Hepatic stellate cell (primary cell): Measurements from ENCODE around the gene GP1BB.

Experiments used
- DNase-seq: peaks from one replicate; pipeline ENCODE4 v3.0.0; 2011; ENCODE audit warnings: low spot score

GP1BB gene

DNA sequence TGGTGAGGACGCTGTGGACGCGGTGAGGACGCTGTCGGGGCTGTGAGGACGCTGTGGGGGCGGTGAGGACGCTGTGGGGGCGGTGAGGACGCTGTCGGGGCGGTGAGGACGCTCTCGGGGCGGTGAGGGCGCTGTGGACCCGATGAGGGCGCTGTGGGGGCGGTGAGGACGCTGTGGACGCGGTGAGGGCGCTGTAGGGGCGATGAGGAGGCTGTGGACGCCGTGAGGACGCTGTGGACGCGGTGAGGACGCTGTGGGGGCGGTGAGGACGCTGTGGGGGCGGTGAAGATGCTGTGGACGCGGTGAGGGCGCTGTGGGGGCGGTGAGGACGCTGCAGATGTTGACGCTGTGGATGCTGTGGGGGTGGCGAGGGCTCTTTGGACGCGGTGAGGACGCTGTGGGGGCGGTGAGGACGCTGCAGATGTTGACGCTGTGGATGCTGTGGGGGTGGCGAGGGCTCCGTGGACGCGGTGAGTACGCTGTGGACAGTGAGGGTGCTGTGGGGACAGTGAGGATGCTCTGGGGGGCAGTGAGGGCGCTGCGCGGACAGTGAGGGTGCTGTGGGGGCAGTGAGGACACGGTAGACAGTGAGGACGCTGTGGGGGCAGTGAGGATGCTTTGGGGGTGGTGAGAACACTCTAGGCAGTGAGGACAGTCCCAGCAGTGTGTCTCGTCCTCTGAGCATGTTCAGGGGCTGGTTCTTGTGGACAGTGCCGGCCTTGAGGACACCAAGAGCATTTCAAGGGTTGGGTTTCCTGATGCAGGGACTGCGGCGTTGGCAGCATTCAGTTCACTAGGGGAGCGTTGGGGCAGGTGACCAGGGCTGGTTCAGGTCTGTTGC is 4.2 kb downstream of the GP1BB start:
- no peak for DNase-seq

DNA sequence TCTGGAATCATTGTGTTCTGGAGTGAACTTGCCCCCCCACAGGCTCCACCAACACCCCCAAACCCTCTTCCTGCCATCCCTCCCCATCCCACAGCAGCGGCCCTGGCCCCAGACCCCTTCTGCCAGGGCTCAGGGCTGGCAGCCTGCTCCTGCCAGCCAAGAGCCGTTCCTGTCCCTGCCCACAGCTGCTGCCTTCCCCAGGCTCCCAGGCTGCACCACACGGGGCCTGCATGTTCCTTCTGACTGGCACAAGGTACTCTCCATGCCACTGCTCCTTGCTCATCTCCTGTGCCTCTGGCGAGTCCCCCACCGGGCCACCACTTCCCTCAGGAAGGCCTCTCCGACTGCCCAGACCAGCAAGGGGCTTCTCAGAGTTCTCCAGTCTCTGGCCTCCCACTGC is 4.9 kb downstream of the GP1BB start:
- DNase-seq, result no peak

DNA sequence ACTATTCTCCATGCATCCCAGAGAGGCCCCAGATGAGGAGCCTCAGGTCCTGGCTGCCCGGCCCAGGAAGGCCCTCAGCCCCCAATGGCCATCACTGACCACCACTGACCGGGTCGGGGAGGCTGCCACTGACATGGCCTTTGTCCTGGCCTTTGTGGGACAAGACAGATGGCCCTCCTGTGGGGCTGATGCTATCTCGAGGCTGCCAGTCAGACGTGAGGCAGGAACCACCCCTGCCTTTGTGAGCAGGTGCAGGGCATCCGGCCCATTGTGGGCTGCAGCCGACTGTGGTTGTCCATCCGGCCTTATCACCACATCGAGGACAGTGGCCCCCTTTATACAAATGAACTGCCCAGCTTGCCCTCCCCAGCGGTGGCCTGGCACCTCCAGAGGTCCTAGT is 5.5 kb downstream of the GP1BB start:
- no peak for DNase-seq

DNA sequence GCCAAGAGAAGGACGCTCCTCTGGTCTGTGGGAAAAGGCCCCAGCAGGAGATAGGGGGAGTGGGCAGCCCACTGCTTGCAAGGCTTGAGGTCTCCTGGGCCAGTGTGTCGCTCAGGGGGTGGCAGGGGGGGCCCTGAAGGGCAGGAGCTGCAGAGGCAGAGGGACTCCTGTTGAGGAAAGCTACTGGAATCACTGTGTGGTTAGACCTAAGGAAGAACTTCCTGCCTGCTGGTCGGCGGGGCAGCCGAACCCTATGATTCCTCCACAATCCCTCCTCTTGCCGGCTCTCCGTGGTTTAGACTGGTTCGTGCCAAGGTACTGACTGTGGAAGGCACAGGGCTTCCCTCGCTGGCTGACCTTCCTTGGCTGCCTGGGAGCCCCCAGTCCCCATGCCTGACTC is 6.2 kb downstream of the GP1BB start:
- DNase-seq, result no peak

DNA sequence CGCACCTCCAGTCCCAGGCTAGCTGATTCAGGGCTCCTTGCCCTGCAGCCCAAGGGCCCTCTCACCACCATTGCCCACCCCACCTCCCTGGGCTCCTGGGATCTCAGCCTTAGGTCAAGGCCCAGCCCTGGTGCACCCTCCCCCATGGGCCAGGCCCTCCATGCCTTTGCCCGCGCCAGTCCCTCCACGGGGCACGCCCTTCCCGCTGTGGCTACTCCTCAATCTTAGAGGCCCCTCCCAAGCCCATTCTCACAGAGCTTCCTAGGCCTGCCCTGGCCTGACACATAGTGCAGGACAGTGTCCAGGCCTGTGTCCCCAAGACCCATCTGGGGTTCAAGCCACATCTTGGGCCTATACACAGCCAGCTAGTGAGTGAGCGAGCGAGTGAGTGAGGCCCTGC is 6.9 kb downstream of the GP1BB start:
- DNase-seq, result no peak

DNA sequence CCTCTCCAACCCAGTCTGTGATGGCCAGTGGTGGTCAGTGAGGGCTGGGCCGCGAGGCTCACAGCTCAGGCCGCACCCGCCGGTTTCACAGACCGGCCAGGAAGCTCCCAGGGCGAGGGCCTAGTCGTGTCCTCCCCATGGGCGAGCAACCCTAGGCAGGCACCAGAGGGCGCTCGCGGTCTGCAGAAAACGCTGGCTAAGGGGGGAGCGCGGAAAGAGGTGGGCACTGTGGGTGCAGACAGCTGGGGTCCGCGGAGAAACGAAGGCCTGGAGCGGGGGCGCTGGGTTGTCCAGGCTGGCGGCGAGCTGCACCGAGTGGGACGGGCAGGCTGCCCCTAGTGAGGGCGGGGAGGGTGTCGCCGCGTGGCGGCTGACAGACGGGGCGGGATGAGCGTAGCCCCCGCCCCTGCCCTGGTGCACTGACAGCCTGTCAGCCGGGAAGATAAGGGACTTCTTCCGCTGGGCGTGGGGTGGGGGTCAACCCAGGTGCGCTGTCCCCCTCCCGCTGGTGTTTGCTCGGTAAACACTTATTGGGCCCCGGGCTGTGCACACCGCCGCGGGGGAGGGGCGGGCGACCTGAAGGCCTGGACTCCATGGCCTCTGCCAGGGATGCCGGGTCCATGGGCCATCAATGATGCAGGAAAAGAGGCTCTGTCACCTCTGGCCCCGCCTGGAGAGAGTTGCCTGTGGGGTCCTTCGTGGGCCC is 7.5 kb downstream of the GP1BB start:
- DNase-seq, result peak; percentile 93

DNA sequence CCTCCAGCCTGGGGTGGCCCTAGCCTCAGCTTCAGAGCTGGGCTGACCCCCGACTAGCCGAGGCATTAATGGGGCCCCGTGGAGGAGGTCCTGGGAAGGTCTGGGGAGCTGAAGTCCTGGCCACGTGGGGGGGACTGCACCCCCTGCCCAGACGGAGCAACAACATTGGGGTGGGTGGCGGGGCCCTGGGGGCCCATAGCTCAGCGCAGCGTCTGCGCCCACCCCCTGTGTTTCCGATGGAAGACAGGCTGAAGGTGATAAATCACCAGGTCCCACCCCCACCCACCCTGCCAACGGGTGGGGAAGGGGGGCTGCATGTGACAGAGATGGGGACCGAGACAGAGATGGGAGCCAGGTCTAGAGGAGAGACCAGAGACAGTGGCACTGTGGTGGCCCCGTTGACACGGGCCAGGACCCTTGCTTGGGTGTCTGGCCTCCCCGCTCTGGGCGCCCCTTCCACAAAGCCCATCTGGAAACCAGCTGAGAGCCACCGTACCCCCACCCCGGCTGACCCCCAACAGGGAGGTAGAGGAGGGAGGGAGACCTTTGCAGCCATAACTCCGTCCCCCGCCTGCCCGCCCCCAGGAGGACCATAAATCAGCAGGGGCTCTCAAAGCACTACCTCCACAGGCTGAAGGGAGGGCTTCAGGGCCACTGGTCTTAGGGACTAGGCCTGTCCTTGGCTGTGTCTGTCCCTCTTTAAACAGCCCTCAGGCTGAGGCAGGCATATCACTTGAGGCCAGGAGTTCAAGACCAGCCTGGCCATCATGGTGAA is 8.2 kb downstream of the GP1BB start:
- DNase-seq, result no peak

DNA sequence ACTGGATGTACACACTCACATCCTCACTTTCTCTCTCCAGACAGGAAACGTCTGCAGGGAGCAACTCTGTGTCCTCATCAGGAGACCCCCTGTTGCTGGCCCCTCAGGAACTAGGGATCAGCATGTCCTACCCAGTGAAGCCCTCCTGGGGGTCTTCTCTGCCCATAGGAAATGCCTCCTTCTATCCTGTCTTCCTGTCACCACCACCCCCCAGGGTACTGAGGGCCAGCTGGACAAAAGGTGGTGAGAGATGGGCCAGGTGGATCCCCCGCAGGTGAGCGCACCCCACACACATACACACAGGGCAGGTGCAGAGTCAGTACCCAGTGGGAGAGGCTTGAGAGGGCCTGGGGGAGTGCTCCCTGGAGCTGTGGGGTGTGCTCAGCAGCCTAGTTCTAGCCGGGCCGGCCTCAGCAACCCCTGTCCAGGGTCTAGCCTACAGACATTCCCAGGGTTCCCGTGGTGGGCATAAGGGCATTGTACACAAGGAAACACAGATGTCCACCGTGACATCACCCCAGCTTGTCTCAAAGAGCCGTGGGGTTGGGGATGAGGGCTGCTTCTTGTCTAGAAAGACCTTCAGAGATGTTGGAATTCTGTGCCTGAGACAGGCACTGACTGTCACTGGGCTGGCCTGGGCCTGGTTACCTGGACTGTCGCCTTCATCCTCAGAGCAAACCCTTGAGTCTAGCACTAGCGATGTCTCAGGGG is 9.2 kb downstream of the GP1BB start:
- no peak for DNase-seq

DNA sequence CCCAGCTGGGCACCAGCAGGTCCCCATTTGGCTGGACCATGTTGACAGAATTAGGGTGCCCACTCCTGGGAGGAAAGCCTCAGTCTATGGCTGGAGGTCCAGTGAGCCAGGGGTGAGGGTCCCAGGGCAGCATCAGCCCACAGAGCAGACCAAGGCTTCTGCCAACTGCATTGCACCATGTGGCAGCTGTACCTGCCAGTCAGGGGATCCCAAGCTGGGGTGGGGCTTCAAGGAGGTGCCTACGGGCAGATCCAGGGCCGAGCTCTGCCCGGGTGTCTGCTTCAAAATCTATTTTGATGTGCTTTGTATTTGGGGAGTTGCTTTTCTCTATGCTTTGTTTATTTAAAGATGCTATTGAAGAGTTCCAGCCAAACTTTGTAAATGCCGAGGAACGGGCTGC is 10.4 kb downstream of the GP1BB start:
- no peak for DNase-seq

DNA sequence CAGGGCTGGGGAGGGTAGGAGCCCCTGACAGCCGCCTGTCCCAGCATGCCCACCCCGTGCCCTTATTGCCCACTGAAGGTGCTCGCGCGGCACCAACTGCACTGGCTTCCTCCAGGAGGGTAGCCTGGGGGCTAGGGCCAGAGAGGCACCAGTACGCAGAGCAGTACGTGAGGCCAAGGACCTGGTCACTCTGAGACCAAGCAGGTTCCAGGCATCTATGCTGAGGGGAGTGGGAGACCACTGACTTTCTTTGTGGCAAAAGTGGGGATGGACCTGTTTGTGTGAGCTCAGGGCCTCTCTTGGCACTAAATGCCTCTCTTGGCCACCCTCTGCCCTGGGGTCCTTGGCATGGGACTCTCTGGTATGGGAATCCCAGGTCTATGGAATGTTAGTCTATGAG is 10.8 kb downstream of the GP1BB start:
- DNase-seq, result no peak

DNA sequence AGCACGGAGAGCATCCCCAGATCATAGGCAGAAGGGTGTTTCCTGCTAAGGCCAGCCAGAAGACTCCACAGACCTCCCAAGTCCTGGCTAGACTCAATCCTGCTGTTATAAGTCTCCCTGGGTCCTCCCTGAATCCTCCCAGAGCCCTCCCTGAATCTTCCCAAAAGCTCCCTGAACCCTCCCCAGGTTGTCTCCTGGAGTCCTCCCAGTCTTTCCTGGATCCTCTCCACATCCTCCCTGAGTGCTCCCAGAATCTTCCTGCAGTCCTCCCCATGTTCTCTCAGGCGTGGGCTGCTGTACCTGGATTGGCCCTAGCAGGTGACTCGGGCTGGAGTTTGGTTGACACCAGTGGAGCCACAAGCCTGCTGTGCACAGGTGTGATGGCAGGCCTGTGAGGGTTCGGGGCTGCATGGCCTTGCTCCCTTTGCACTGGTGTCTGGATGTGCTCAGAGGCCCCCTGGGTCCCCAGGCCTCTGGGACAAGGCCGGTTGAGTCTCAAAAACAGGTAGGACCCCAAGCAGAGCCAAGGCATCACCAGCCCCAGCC is 11.6 kb downstream of the GP1BB start:
- no peak for DNase-seq

DNA sequence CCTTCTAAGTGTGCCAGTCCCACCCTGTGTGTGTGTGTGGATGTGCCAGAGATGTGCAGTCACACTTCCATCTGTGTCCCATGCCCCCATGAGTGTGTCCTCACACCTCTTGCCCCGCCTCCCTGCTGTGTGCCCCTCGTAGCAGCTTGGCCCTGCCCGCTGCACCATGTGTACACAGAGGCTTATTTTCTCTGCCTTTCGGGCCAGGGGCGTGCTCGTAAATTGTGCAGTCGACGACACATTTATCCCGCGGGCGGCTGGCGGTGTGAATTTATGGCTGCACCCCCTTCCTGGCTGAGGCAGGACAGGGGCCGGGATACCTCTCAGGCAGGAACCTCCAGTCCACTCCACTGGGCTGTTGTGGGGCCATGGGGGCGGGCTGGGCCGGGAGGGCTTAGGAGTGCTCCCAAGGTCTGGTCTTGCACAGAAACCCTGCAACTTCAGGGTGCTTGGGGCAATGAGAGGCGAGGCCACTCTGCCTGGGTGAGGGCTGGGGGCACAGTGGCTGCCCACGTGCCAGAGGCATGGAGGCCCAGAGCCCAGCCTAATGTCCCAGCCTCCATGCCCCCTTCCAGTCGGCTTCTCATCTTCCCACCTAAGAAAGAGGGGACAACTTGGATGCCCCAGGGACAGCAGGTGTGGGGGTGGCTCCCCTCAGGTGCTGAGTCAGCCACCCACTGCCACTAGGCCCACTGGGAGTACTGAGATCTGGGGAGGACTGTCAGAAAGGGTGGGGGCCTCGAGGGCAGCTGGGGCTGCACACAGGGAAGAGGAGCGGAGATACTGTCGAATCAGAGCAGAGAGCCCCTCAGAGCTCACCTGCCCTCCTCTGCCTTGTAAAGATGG is 12.5 kb downstream of the GP1BB start:
- DNase-seq, result no peak

DNA sequence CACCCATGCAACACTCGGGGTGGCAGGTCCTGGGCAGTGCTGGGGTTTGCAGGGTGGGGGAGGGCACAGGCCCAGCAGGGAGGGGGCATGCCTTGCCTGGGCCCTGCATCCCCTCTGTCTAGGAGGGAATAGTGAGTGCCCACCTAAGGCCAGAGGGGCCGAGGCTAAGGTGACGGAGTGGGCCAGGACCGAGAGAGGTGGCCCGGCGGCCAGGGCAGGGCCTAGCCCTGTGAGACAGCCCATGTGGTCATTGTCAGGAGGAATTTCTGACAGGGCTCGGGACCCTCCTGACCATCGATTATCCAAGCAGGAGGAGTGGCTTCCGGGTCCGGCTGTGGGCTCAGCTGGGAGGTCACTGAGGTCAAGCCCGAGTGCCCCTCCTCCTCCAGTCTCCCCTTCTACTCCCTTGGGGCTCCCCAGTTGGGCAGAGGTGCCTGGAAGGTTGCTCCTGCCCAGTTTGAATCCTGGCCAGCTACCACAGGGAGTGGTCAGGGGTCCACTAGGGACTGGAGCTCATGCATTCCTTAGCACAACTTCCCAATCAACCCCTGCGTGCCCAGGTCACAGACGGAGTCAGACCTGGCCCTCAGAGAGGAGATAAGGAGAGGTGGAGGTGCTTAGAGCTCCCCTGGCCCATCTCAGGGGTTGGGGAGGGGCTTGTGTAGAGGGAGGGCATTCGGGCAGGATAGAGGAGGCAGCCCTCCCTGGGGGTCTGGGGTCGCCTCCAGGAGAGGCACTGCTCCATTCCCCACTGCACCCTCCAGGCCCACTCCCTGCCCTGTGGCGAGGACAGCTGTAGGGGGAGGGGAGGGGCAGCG is 14.7 kb downstream of the GP1BB start:
- DNase-seq, result no peak

DNA sequence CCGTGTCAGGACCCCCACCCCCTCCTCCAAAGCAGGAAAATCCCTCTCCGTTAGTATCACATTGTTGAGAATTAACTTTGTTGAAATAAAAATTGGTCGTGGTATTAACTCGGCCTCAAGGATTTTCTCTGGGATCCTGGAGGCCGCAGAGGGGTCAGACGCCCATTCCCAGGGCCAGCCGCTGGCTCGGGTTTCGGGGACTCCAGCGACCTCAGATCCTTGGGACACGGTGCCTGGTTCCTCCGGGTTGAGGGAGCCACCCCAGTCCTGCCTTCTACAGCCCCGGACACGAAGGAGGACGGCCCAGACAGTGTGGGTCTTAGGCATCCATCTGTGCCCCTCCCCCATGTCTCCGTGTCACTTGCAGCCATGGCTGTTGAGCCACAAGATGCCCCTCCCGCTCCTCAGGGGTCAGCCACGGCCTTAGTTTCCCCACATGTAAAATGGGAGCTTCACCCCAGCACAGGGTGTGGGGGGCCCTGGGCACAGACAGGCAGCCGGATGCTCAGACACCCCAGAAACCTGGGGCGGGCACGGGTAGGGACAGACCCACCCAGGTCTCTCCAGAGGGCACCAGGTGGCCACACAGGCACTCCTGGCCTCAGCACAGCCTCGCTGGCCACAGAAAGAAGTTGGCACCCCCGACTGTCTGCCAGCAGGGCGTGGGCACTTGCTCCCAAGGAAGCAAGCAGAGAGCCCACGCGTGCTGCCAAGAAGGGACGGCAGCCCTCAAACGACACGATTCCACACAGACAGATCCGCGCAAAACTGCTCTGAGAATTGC is 15.5 kb downstream of the GP1BB start:
- DNase-seq, result no peak

DNA sequence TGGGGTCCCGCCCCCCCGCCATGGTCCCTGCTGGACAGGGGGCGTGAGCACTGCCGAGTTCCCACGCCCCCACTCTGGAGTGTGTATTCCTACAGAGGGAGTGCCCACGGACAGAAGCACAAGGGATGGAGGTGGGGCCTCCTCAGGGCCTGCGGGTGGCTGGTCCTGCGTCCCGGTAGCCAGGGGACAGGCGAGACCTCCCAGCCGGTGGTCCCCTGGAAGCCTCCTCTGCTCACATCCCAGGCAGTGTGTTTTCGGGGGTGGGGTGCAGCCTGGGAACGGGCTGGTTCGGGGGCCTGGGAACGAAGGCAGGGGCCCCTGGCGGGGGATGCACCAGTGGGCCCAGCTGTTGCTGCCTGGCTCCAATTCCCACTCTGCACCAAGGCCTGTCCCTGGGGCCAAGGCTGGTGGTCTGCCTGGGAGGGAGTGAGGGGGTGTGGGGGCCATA is 16.1 kb downstream of the GP1BB start:
- no peak for DNase-seq

DNA sequence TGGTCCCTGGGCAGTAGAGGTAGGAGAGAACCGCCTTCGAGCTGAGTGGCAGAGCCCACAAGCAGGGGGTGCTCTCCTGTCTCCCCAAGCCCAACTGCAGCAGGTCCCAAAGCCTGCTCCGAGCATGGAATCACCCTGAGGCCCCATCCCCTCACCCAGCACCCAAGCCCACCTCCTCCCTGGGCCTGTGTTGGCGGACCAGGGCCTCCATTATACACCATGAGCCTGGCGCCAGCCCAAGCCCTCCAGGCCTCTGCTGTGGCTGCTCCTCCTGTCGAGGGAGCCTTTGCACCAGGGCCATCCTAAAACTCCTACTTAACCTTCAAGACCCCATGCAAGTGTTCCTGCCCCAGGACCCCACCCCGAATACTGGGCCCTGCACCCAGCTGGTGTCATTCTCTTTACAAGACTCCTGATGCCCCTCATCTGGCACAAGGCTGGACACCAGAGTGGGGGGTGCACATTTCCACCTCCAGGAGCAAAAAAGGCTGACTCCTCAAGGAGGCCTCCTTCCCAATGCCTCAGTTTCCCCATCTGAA is 16.6 kb downstream of the GP1BB start:
- DNase-seq, result no peak

DNA sequence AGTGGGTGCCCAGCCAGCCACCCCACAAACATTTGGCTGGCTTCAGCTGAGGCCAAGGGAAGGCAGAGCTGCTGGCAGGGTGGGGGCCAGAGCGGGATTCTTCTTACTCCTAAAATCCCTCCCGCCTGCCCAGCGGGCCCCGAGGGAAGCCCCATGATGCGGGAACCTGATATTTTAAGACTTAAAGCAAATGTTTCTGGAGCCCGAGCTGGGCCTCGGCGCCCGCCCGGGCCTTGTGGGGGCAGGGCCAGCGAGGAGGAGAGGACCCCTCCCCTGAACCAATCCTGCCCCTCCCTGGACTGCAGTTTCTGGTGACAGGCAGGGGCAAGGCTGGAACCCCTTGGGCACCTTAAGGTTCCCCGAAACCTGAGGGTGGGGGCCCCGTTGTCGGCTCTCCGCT is 17.2 kb downstream of the GP1BB start:
- no peak for DNase-seq

DNA sequence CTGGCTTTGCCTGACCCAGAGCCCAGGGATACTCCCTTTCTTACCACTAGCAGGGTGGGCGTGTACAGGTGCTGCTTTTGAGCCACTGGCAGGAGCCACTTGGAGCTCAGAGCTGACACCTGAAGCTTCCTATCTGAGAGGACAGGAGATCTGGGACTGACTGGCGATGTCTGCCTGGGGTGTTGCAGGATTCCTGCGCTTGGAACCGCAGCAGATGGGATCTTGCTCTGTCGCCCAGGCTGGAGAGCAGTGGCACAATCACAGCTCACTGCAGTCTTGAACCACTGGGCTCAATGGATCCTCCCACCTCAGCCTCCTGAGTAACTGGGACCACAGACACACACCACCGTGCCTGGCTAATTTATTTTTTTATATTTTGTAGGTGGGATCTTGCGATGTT is 17.7 kb downstream of the GP1BB start:
- no peak for DNase-seq
